H9 (cell line): ENCODE data around the gene SCN7A. TPM values are rescaled to one million over a fixed set of nuclear protein-coding genes. Genes with fewer than 3 reads are reported as not detected.

Source experiments
- DNase-seq: peaks from one replicate; pipeline ENCODE4 v3.0.0-alpha.2; 2017
- H2AFZ ChIP-seq: one replicate; pipeline ENCODE4 v1.6.1; 2013; ENCODE audit warnings: mild to moderate bottlenecking, low read length, control low read depth, moderate library complexity
- H2AK5ac ChIP-seq: 2 replicates; pipeline ENCODE4 v1.6.1; 2013; ENCODE audit warnings: low read length, control low read depth, mixed read lengths; ENCODE audit not compliant: insufficient read length
- H2BK120ac ChIP-seq: one replicate; pipeline ENCODE4 v1.6.1; 2013; ENCODE audit warnings: low read depth, mild to moderate bottlenecking, low read length, control low read depth, inconsistent platforms; ENCODE audit not compliant: poor library complexity, severe bottlenecking
- H2BK12ac ChIP-seq: 2 replicates; pipeline ENCODE4 v1.6.1; 2013; ENCODE audit warnings: low read length, control low read depth, mixed read lengths, low read depth; ENCODE audit not compliant: insufficient read length
- H2BK15ac ChIP-seq: 2 replicates; pipeline ENCODE4 v1.6.1; 2013; ENCODE audit warnings: low read depth, low read length, control low read depth
- H2BK20ac ChIP-seq: one replicate; pipeline ENCODE4 v1.6.1; 2013; ENCODE audit warnings: low read depth, mild to moderate bottlenecking, low read length, control low read depth, inconsistent platforms; ENCODE audit not compliant: poor library complexity, severe bottlenecking
- H2BK5ac ChIP-seq: 2 replicates; pipeline ENCODE4 v1.6.1; 2013; ENCODE audit warnings: low read length, control low read depth, mixed read lengths; ENCODE audit not compliant: insufficient read length
- H3K14ac ChIP-seq: 2 replicates; pipeline ENCODE4 v1.6.1; 2013; ENCODE audit warnings: low read length, control low read depth; ENCODE audit not compliant: insufficient read depth
- H3K18ac ChIP-seq: 2 replicates; pipeline ENCODE4 v1.6.1; 2013; ENCODE audit warnings: low read depth, mild to moderate bottlenecking, mixed read lengths, low read length, control low read depth; ENCODE audit not compliant: insufficient read length
- H3K23ac ChIP-seq: 2 replicates; pipeline ENCODE4 v1.6.1; 2013; ENCODE audit warnings: low read length, control low read depth, mixed read lengths, low read depth; ENCODE audit not compliant: insufficient read length
- H3K23me2 ChIP-seq: 2 replicates; pipeline ENCODE4 v1.6.1; 2013; ENCODE audit warnings: low read depth, mild to moderate bottlenecking, mixed read lengths, low read length, control low read depth; ENCODE audit not compliant: insufficient read length, poor library complexity, severe bottlenecking
- H3K27ac ChIP-seq: 2 replicates; pipeline ENCODE4 v1.5.1; 2013; ENCODE audit warnings: low read length, control low read depth, mixed read lengths, low read depth; ENCODE audit not compliant: insufficient read length
- H3K27me3 ChIP-seq: 2 replicates; pipeline ENCODE4 v1.6.1; 2013; ENCODE audit warnings: low read length, control low read depth, inconsistent platforms; ENCODE audit not compliant: insufficient read depth
- H3K4ac ChIP-seq: 2 replicates; pipeline ENCODE4 v1.6.1; 2013; ENCODE audit warnings: low read depth, mild to moderate bottlenecking, control low read depth, inconsistent platforms, low read length, moderate library complexity
- H3K4me1 ChIP-seq: 2 replicates; pipeline ENCODE4 v1.6.1; 2013; ENCODE audit warnings: low read length, control low read depth, inconsistent platforms; ENCODE audit not compliant: insufficient read depth
- H3K4me2 ChIP-seq: 2 replicates; pipeline ENCODE4 v1.6.1; 2013; ENCODE audit warnings: low read length, control low read depth, mixed read lengths; ENCODE audit not compliant: insufficient read length, insufficient read depth
- H3K56ac ChIP-seq: 2 replicates; pipeline ENCODE4 v1.6.1; 2013; ENCODE audit warnings: low read depth, mild to moderate bottlenecking, mixed read lengths, low read length, control low read depth; ENCODE audit not compliant: insufficient read length
- H3K79me1 ChIP-seq: 2 replicates; pipeline ENCODE4 v1.6.1; 2013; ENCODE audit warnings: low read depth, mild to moderate bottlenecking, moderate library complexity, low read length, control low read depth, inconsistent platforms; ENCODE audit not compliant: insufficient read depth, poor library complexity, severe bottlenecking
- H3K79me2 ChIP-seq: 2 replicates; pipeline ENCODE4 v1.6.1; 2013; ENCODE audit warnings: low read length, control low read depth, inconsistent platforms; ENCODE audit not compliant: insufficient read depth
- H3K9ac ChIP-seq: 2 replicates; pipeline ENCODE4 v1.6.1; 2013; ENCODE audit warnings: low read length, control low read depth, mixed read lengths; ENCODE audit not compliant: insufficient read length; ENCODE audit errors: extremely low read depth
- H3K9me3 ChIP-seq: one replicate; pipeline ENCODE4 v1.6.1; 2013; ENCODE audit warnings: low read depth, low read length, inconsistent platforms; ENCODE audit not compliant: control insufficient read depth
- H3T11ph ChIP-seq: one replicate; pipeline ENCODE4 v1.6.1; 2013; ENCODE audit warnings: mild to moderate bottlenecking, low read length, control low read depth, inconsistent platforms
- H4K20me1 ChIP-seq: one replicate; pipeline ENCODE4 v1.6.1; 2013; ENCODE audit not compliant: control insufficient read depth, insufficient read length, insufficient read depth
- H4K5ac ChIP-seq: 2 replicates; pipeline ENCODE4 v1.6.1; 2013; ENCODE audit warnings: low read depth, mild to moderate bottlenecking, mixed read lengths, low read length, control low read depth; ENCODE audit not compliant: insufficient read length
- H4K8ac ChIP-seq: replicated peaks from 2 replicates; pipeline ENCODE4 v1.6.1; 2013; ENCODE audit warnings: low read length, control low read depth, mixed read lengths, low read depth; ENCODE audit not compliant: insufficient read length
- H4K91ac ChIP-seq: 2 replicates; pipeline ENCODE4 v1.6.1; 2013; ENCODE audit warnings: low read depth, mild to moderate bottlenecking, moderate library complexity, mixed read lengths, low read length, control low read depth; ENCODE audit not compliant: insufficient read length
- H3K27ac Mint-ChIP-seq, 3 experiments: 2 replicates in 2 of 3; 3 replicates in 1 of 3; pipeline ENCODE4 v1.8.0; 2020 to 2021; ENCODE audit warnings: mixed read lengths in 3 of 3, mild to moderate bottlenecking in 1 of 3, moderate library complexity in 1 of 3
- H3K27me3 Mint-ChIP-seq: 2 replicates; pipeline ENCODE4 v1.8.0; 2021; ENCODE audit warnings: low read depth, mild to moderate bottlenecking, moderate library complexity, mixed read lengths
- H3K36me3 Mint-ChIP-seq, 3 experiments: 2 replicates in 2 of 3; 3 replicates in 1 of 3; pipeline ENCODE4 v1.8.0; 2020 to 2021; ENCODE audit warnings: low read depth in 3 of 3, mixed read lengths in 3 of 3; ENCODE audit not compliant: insufficient read depth in 1 of 3
- H3K4me1 Mint-ChIP-seq, 2 experiments: 2 replicates each; pipeline ENCODE4 v1.8.0; 2020; ENCODE audit warnings: mixed read lengths in 2 of 2
- H3K4me3 Mint-ChIP-seq, 2 experiments: 2 replicates in 1 of 2; 3 replicates in 1 of 2; pipeline ENCODE4 v1.8.0; 2020 to 2021; ENCODE audit warnings: mild to moderate bottlenecking in 2 of 2, mixed read lengths in 2 of 2, moderate library complexity in 1 of 2
- H3K9me3 Mint-ChIP-seq, 2 experiments: 2 replicates in 1 of 2; 3 replicates in 1 of 2; pipeline ENCODE4 v1.8.0; 2020; ENCODE audit warnings: mild to moderate bottlenecking in 2 of 2, mixed read lengths in 2 of 2, moderate library complexity in 1 of 2
- CTCF ChIP-seq: fragments of 200-600 bp; sonication (generic); conservative IDR thresholded peaks from 3 replicates; pipeline ENCODE4 v1.8.0; 2021; ENCODE audit warnings: antibody characterized with exemption, mild to moderate bottlenecking
- WGBS: extraction: QIAGEN DNeasy Blood & Tissue Kit; methylation state at CpG from one replicate; pipeline ENCODE4 v1.1.7; 2013; ENCODE audit warnings: missing lambda C conversion rate, low lambda C conversion rate, mixed read lengths; ENCODE audit not compliant: insufficient read length; ENCODE audit errors: extremely low coverage; 5-methylcytosine and 5-hydroxymethylcytosine counted together
- total RNA-seq: library from RNA; stranded (reverse); gene quantifications from 2 replicates; pipeline ENCODE4 v1.2.1, GENCODE V29; 2021

Gene SCN7A
- total RNA-seq, 1 experiment from 2014 or later: 0.07 TPM

DNA sequence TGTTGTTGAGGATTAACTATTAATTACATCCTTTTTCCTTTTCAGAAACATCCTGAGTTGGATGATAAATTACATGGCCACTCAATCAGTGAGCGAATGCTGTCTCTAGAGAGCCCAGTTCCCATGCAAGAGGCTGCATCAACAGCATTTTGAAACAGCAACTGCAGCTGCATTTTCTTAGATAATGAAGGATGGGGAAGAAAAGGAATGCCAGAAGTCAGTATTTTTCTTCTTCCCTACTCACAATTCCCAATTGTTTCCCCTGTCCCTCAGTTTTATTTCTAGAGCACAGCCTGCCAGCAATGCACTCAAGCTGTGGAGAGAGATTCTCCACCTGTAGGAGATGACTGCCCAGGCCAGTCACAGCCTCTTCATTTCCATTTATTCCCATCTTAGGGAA is 6.9 kb downstream of the SCN7A start:
- H3K27ac Mint-ChIP-seq: no peak overlapping the region
- no peak overlapping the region for H3K4me3 Mint-ChIP-seq
- H3K4me1 ChIP-seq: no peaks in the 10 kb centered on the region
- no peak overlapping the region for H3K23ac ChIP-seq
- H2BK15ac ChIP-seq: no peak overlapping the region
- no peaks in the 10 kb centered on the region for H3K4me1 Mint-ChIP-seq
- H3K79me1 ChIP-seq: no peaks in the 10 kb centered on the region
- H4K91ac ChIP-seq: no peak overlapping the region
- WGBS: no CpG with 5 or more reads among the region's 1 CpG
- no peak overlapping the region for H3K9ac ChIP-seq
- no peak overlapping the region for H3K4ac ChIP-seq
- no peak overlapping the region for H3T11ph ChIP-seq
- no peak for DNase-seq
- no peak overlapping the region for H4K5ac ChIP-seq
- no peaks in the 10 kb centered on the region for H3K9me3 Mint-ChIP-seq
- H3K18ac ChIP-seq: no peak overlapping the region
- no peaks in the 10 kb centered on the region for H3K27me3 Mint-ChIP-seq
- no peak overlapping the region for H2AFZ ChIP-seq
- H2BK20ac ChIP-seq: no peak overlapping the region
- H2AK5ac ChIP-seq: no peak overlapping the region
- H3K36me3 Mint-ChIP-seq: no peaks in the 10 kb centered on the region
- H4K20me1 ChIP-seq: peaks cover 3% of the 10 kb centered on the region
- no peaks in the 10 kb centered on the region for H3K9me3 ChIP-seq
- no peaks in the 10 kb centered on the region for H3K23me2 ChIP-seq
- H3K27me3 ChIP-seq: no peaks in the 10 kb centered on the region
- H3K56ac ChIP-seq: no peak overlapping the region
- no peaks in the 10 kb centered on the region for H3K79me2 ChIP-seq
- no peak overlapping the region for H3K27ac ChIP-seq
- no peak overlapping the region for H3K4me2 ChIP-seq
- no peak overlapping the region for H2BK12ac ChIP-seq
- no peak overlapping the region for H3K14ac ChIP-seq
- no peak overlapping the region for H2BK5ac ChIP-seq
- no peak for TF ChIP-seq CTCF
- H4K8ac ChIP-seq: no peak overlapping the region
- H2BK120ac ChIP-seq: no peak overlapping the region
